Activated CD8-positive, alpha-beta T cell treated with anti-CD3 and anti-CD28 coated beads for 36 hours (primary cell): ENCODE data around the gene UBXN6. TPM values are rescaled to one million over a fixed set of nuclear protein-coding genes. Genes with fewer than 3 reads are reported as not detected.
A peak's percentile ranks its signal among the peaks of the same experiment; 100 is the strongest.

ENCODE experiments used
- ATAC-seq: fragments of 200-7000 bp; cut with Tn5 transposase; one replicate; pipeline ENCODE4 v1.10.0; 2021; ENCODE audit warnings: mild to moderate bottlenecking, moderate library complexity
- CTCF ChIA-PET: fragments of 350-600 bp; sonication (Branson Sonifier 250); formaldehyde crosslinking; loops from one replicate; lab custom pipeline; 2021; ENCODE audit warnings: antibody characterized with exemption; lab: Charles Lee
- POLR2A ChIA-PET: fragments of 350-600 bp; sonication (Branson Sonifier 250); formaldehyde crosslinking; loops from one replicate; lab custom pipeline; 2021; ENCODE audit warnings: antibody characterized with exemption; lab: Charles Lee
- DNase-seq: peaks from one replicate; pipeline ENCODE4 v3.0.0-alpha.2; 2020
- H3K27ac Mint-ChIP-seq: one replicate; pipeline ENCODE4 v1.8.0; 2021; ENCODE audit warnings: mild to moderate bottlenecking, mixed read lengths
- H3K27me3 Mint-ChIP-seq: one replicate; pipeline ENCODE4 v1.8.0; 2021; ENCODE audit warnings: mixed read lengths
- H3K36me3 Mint-ChIP-seq: one replicate; pipeline ENCODE4 v1.8.0; 2021; ENCODE audit warnings: low read depth, mixed read lengths
- H3K4me1 Mint-ChIP-seq: one replicate; pipeline ENCODE4 v1.8.0; 2021; ENCODE audit warnings: low read depth, mixed read lengths
- H3K4me3 Mint-ChIP-seq: one replicate; pipeline ENCODE4 v1.8.0; 2021; ENCODE audit warnings: mild to moderate bottlenecking, moderate library complexity, mixed read lengths
- H3K9me3 Mint-ChIP-seq: one replicate; pipeline ENCODE4 v1.8.0; 2021; ENCODE audit warnings: mixed read lengths
- intact Hi-C: fragments of 100-400 bp; cut with micrococcal nuclease; formaldehyde crosslinking; loops from one replicate; pipeline ENCODE4 v1.10.0; 2022
- total RNA-seq, 2 experiments: library from RNA; stranded (reverse); gene quantifications; one replicate each; pipeline ENCODE4 v1.2.3, GENCODE V29; 2021
- TF ChIP-seq, protein P1 (sequence below): fragments of 200-600 bp; IDR thresholded peaks from one replicate; pipeline ENCODE4 v1.8.0; 2022; ENCODE audit warnings: antibody characterized with exemption, mild to moderate bottlenecking

Gene UBXN6
- total RNA-seq, 2 experiments from 2014 or later, result 35.8 to 36.5 TPM

GRCh38 chr19:4474514-4475022, 17.0 kb upstream of the UBXN6 start:
- Mint-ChIP-seq H3K27me3 (no peaks in the 10 kb centered on the region), H3K4me3 (peak overlapping the region; percentile 79), H3K27ac (peak overlapping the region; percentile 14), H3K9me3 (no peaks in the 10 kb centered on the region), H3K4me1 (peaks cover 21% of the 10 kb centered on the region), H3K36me3 (peaks cover 3% of the 10 kb centered on the region)
- POLR2A ChIA-PET, result no interaction called here
- TF ChIP-seq, protein P1, sequence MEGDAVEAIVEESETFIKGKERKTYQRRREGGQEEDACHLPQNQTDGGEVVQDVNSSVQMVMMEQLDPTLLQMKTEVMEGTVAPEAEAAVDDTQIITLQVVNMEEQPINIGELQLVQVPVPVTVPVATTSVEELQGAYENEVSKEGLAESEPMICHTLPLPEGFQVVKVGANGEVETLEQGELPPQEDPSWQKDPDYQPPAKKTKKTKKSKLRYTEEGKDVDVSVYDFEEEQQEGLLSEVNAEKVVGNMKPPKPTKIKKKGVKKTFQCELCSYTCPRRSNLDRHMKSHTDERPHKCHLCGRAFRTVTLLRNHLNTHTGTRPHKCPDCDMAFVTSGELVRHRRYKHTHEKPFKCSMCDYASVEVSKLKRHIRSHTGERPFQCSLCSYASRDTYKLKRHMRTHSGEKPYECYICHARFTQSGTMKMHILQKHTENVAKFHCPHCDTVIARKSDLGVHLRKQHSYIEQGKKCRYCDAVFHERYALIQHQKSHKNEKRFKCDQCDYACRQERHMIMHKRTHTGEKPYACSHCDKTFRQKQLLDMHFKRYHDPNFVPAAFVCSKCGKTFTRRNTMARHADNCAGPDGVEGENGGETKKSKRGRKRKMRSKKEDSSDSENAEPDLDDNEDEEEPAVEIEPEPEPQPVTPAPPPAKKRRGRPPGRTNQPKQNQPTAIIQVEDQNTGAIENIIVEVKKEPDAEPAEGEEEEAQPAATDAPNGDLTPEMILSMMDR, result no peak
- intact Hi-C loops, result no loop called here
- DNase-seq, result peak; percentile 56
- CTCF ChIA-PET, result interaction anchor here (0.8 to 1.6 kb wide), 3 partner anchors 48 to 74 kb away, joined by 3 read pairs; partner anchors contain the start of gene SH3GL1
- ATAC-seq, result no peak

GRCh38 chr19:4473763-4474513, 16.3 kb upstream of the UBXN6 start:
- no peaks in the 10 kb centered on the region for H3K27me3 Mint-ChIP-seq
- H3K4me1 Mint-ChIP-seq, result peaks cover 21% of the 10 kb centered on the region
- ChIA-PET CTCF (interaction anchor here (1.0 to 1.6 kb wide), 4 partner anchors 49 to 163 kb away, joined by 3 to 4 read pairs (median 3); partner anchors contain the start of gene SH3GL1), POLR2A (interaction anchor here (0.7 to 1.1 kb wide), 2 partner anchors 25 to 65 kb away, joined by 3 to 4 read pairs; partner anchors contain the start of gene LRG1)
- ATAC-seq (no peak), DNase-seq (no peak)
- H3K27ac Mint-ChIP-seq, result peak overlapping the region; percentile 14
- peaks cover 3% of the 10 kb centered on the region for H3K36me3 Mint-ChIP-seq
- intact Hi-C loops, result no loop called here
- H3K9me3 Mint-ChIP-seq, result no peaks in the 10 kb centered on the region
- TF ChIP-seq, protein P1, result no peak
- H3K4me3 Mint-ChIP-seq, result peak overlapping the region; percentile 79

GRCh38 chr19:4473011-4473762, 15.6 kb upstream of the UBXN6 start:
- ChIA-PET POLR2A (interaction anchor here (0.6 to 1.1 kb wide), 5 partner anchors 15 to 71 kb away, joined by 3 to 4 read pairs (median 3); partner anchors contain the start of genes CHAF1A and LRG1), CTCF (interaction anchor here (1.2 to 1.6 kb wide), 3 partner anchors 50 to 163 kb away, joined by 3 to 4 read pairs (median 3); partner anchors contain the start of gene SH3GL1)
- Mint-ChIP-seq H3K27me3 (no peaks in the 10 kb centered on the region), H3K27ac (peak overlapping the region; percentile 8), H3K4me3 (peak overlapping the region; percentile 79), H3K9me3 (no peaks in the 10 kb centered on the region), H3K4me1 (peaks cover 21% of the 10 kb centered on the region), H3K36me3 (peaks cover 3% of the 10 kb centered on the region)
- ATAC-seq (no peak), DNase-seq (no peak)
- TF ChIP-seq, protein P1, result no peak
- intact Hi-C loops, result no loop called here

DNA sequence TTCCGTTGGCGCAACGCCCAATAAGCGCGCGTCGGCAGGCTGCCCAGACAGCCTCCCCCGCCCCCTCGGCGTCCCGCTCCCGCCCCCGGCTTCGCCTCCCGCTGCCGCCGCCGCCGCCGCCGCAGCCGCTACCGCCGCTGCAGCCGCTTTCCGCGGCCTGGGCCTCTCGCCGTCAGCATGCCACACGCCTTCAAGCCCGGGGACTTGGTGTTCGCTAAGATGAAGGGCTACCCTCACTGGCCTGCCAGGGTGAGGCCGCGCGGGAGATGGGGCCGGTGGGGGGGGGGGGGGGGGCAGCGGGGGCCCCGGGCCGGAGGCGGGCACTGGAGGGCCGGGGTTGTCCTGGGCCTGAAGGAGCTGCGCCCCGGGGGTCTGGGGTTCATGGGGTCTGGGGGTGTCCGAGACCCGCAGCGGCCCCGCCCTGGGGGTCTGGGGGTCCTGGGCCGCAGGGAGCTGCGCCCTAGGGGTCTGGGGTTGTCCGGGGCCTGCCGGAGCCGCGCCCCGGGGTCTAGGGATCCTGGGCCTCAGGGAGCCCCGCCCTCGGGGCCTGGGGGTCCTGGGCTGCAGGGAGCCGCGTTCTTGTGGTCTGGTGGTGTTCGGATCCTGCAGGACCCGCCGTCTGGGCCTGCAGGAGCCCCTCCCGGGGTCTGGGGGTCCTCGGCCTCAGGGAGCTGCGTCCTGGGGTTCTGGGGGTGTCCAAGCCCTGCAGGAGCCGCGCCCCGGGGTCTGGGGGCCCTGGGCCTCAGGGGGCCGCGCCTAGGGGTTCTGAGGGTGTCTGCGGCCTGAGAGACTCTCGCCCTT, 14.8 kb upstream of the UBXN6 start, which contains the start of gene HDGFL2:
Gene HDGFL2 (plus strand): TSS at position 124 of the 801 bp plus-strand sequence. CDS start 54 bp downstream, at position 178.
- POLR2A ChIA-PET, result interaction anchor here (0.6 to 1.0 kb wide), 3 partner anchors 14 to 70 kb away, joined by 3 read pairs; partner anchors contain the start of gene CHAF1A
- TF ChIP-seq, protein P1, result no peak
- Mint-ChIP-seq H3K4me3 (peak within 1 kb of the TSS; percentile 79), H3K4me1 (peaks cover 21% of the 10 kb centered on the region), H3K27ac (no peak within 1 kb of the TSS), H3K9me3 (no peaks in the 10 kb centered on the region), H3K36me3 (peaks cover 3% of the 10 kb centered on the region), H3K27me3 (no peaks in the 10 kb centered on the region)
- CTCF ChIA-PET, result interaction anchor here (1.1 to 1.6 kb wide), 5 partner anchors 11 to 335 kb away, joined by 3 to 7 read pairs (median 4); partner anchors contain the start of gene SH3GL1
- DNase-seq (no peak), ATAC-seq (no peak)
- intact Hi-C loops, result no loop called here
